Stomach (tissue), 4 donors: ENCODE data around the gene WASF3.

Experiments used
- POLR2A ChIP-seq, 4 donors: fragments of 450-650 bp; IDR thresholded peaks; one replicate each; pipeline ENCODE4 v1.6.1; 2016; ENCODE audit warnings: antibody characterized with exemption in 4 of 4, control low read depth in 2 of 4, mild to moderate bottlenecking in 1 of 4, moderate library complexity in 1 of 4
- POLR2AphosphoS5 ChIP-seq, 3 donors: sonication (generic); formaldehyde crosslinking; IDR thresholded peaks; one replicate each; pipeline ENCODE4 v1.6.1; 2016; ENCODE audit warnings: antibody characterized with exemption in 3 of 3
- TF ChIP-seq, protein P1 (sequence below), 7 experiments: fragments of 450-650 bp in 4 of 7; fragments of 200-600 bp in 3 of 7; sonication (generic) in 3 of 7; IDR thresholded peaks; one replicate each; pipeline ENCODE4 v1.5.1; 2016 to 2019; ENCODE audit warnings: antibody characterized with exemption in 7 of 7, control low read depth in 2 of 7, mild to moderate bottlenecking in 1 of 7

DNA sequence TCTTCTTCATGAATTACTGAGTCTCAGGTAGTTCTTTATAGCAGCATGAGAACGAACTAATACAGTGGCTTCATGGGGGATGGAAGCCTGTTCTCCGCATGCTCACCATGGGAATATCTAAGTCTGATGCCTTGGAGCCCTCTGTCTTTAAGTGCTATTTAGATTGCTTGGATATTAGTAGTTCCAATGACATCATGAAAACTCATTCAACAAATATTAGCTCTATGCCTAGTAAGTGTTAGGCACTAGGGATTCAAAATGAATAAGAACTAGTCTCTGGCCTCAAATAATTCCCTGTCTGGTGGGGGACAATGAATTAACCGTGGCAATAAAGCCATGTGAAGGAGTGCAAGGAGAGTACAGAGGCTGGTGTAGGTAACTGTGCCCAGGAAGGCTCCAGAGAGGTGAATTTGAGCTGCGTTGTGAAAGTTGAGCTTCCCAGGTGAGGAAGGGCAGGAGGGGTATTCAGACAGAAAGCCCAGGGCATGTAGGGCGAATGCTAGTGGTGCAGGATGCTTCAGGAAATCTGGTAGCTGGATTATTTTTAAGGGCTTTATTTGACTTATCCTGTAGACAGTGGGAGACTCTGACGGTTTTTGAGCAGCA is 6.1 kb upstream of the WASF3 start:
- TF ChIP-seq, protein P1, sequence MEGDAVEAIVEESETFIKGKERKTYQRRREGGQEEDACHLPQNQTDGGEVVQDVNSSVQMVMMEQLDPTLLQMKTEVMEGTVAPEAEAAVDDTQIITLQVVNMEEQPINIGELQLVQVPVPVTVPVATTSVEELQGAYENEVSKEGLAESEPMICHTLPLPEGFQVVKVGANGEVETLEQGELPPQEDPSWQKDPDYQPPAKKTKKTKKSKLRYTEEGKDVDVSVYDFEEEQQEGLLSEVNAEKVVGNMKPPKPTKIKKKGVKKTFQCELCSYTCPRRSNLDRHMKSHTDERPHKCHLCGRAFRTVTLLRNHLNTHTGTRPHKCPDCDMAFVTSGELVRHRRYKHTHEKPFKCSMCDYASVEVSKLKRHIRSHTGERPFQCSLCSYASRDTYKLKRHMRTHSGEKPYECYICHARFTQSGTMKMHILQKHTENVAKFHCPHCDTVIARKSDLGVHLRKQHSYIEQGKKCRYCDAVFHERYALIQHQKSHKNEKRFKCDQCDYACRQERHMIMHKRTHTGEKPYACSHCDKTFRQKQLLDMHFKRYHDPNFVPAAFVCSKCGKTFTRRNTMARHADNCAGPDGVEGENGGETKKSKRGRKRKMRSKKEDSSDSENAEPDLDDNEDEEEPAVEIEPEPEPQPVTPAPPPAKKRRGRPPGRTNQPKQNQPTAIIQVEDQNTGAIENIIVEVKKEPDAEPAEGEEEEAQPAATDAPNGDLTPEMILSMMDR (IDR thresholded peaks at IDR 0.05), result no peak
- no peak for TF ChIP-seq POLR2A (IDR thresholded peaks at IDR 0.05)
- TF ChIP-seq POLR2AphosphoS5 (IDR thresholded peaks at IDR 0.05), result no peak
